ENCODE measurements around the gene CNNM2.

The CNNM2 gene

DNA sequence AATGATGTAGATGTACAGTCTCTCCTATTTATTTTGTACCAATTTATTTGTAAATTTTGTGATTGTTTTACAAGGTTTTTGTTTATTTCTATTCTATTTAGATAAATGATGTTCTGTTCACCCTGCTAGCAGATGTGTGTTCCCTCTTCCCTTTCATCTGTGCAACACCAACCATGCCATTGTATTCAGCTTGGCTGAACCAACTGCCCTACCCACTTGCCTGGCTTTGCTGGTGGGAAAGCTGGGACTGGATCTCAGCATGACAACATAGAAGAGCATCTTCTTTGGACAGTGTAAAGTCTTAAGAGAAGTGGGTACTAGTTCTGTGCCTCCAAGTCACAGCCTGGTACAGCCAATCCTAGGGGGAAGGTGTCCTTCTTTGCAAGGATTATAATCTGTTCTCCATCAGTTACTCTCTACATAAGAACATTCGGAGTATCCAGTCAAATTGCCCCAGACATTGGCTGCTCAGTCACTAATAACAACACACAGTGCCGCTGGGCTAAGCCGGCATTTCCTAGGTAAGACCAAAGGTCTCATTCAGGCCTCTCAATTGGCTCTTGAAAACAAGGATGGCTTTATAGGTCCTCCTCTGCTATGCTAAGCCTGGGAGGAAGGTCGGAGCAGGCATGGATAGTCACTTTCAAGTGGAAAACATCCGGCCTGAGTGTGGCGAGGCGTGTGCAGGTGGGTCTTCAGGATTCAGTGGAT is 165.3 kb downstream of the CNNM2 start:
- POLR2A ChIA-PET: no interaction called here
- H3K4me1 ChIP-seq (ENCODE audit: control insufficient read depth, insufficient read depth, low read length): no peaks in the 10 kb centered on the region
- H3K4me3 ChIP-seq (ENCODE audit: low read depth, low read length): no peak overlapping the region
- TF ChIP-seq ZBTB7A (tag by site-specific recombination; IDR thresholded peaks at IDR 0.05; ENCODE audit: low read depth): no peak
- no peak for TF ChIP-seq PRDM2 (tag by site-specific recombination; IDR thresholded peaks at IDR 0.05; ENCODE audit: borderline replicate concordance)
- TF ChIP-seq ZNF138 (tag by site-specific recombination; IDR thresholded peaks at IDR 0.05; ENCODE audit: borderline replicate concordance): no peak
- TF ChIP-seq ZNF394 (tag by site-specific recombination; IDR thresholded peaks at IDR 0.05; ENCODE audit: borderline replicate concordance): no peak
- TF ChIP-seq, protein P1, sequence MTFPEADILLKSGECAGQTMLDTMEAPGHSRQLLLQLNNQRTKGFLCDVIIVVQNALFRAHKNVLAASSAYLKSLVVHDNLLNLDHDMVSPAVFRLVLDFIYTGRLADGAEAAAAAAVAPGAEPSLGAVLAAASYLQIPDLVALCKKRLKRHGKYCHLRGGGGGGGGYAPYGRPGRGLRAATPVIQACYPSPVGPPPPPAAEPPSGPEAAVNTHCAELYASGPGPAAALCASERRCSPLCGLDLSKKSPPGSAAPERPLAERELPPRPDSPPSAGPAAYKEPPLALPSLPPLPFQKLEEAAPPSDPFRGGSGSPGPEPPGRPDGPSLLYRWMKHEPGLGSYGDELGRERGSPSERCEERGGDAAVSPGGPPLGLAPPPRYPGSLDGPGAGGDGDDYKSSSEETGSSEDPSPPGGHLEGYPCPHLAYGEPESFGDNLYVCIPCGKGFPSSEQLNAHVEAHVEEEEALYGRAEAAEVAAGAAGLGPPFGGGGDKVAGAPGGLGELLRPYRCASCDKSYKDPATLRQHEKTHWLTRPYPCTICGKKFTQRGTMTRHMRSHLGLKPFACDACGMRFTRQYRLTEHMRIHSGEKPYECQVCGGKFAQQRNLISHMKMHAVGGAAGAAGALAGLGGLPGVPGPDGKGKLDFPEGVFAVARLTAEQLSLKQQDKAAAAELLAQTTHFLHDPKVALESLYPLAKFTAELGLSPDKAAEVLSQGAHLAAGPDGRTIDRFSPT (tag by site-specific recombination; IDR thresholded peaks at IDR 0.05): no peak
- TF ChIP-seq GLI4 (tag by site-specific recombination; IDR thresholded peaks at IDR 0.05): no peak
- no peak for TF ChIP-seq AEBP2 (tag by site-specific recombination; IDR thresholded peaks at IDR 0.05; ENCODE audit: borderline replicate concordance)
- TF ChIP-seq ZNF214 (tag by site-specific recombination; IDR thresholded peaks at IDR 0.05; ENCODE audit: borderline replicate concordance): no peak
- no peak for TF ChIP-seq ZNF341 (tag by site-specific recombination; IDR thresholded peaks at IDR 0.05; ENCODE audit: low read depth)
- no peak for TF ChIP-seq ZNF157 (tag by site-specific recombination; IDR thresholded peaks at IDR 0.05)
- TF ChIP-seq HOXD13 (CRISPR knock-in tag; IDR thresholded peaks at IDR 0.05; ENCODE audit: borderline replicate concordance): no peak
- TF ChIP-seq ZNF223 (tag by site-specific recombination; IDR thresholded peaks at IDR 0.05): no peak
- TF ChIP-seq KLF16 (tag by site-specific recombination; IDR thresholded peaks at IDR 0.05): no peak
- H3K27ac ChIP-seq (ENCODE audit: extremely low read depth, low read depth, low read length): no peak overlapping the region
- CTCF ChIA-PET: no interaction called here
- no peaks in the 10 kb centered on the region for H3K9me3 ChIP-seq (ENCODE audit: control insufficient read depth, insufficient read depth, low read depth, low read length)
- H3K36me3 ChIP-seq (ENCODE audit: control insufficient read depth in 2 of 2, insufficient read depth in 1 of 2, low read length in 2 of 2): peaks cover 5 to 65% of the 10 kb centered on the region in 2 experiments

DNA sequence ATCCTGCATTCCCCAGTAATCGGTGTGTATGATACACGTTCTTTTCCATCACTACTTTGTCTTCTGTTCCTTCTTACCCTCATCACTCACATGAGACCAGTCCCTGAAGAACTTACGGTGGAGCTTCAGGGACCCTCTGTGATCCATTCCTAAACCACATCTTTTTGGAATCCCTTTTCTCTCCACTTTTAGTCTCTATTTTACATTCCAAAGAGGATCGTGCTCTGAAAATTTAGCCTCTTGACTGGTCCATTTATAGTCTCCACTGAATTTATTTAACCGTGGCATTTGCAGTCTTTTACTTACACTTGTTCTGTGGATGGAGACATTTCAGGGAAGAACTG is 165.9 kb downstream of the CNNM2 start:
- peaks cover 5 to 71% of the 10 kb centered on the region in 2 experiments for H3K36me3 ChIP-seq (ENCODE audit: control insufficient read depth in 2 of 2, insufficient read depth in 1 of 2, low read length in 2 of 2)
- TF ChIP-seq BCL11B (tag by site-specific recombination; IDR thresholded peaks at IDR 0.05; ENCODE audit: low read depth) (no peak), ZNF654 (tag by site-specific recombination; IDR thresholded peaks at IDR 0.05; ENCODE audit: low read depth) (no peak), ZNF791 (tag by site-specific recombination; IDR thresholded peaks at IDR 0.05) (no peak)
- H3K9me3 ChIP-seq (ENCODE audit: control insufficient read depth, insufficient read depth, low read depth, low read length): no peaks in the 10 kb centered on the region
- H3K27ac ChIP-seq (ENCODE audit: extremely low read depth, low read depth, low read length): no peak overlapping the region
- POLR2A ChIA-PET: no interaction called here
- H3K4me3 ChIP-seq (ENCODE audit: low read depth, low read length): no peak overlapping the region
- CTCF ChIA-PET: interaction anchor here (1.1 kb wide), 1 partner anchor 32 kb away, joined by 3 read pairs; no protein-coding TSS in a partner anchor
- H3K4me1 ChIP-seq (ENCODE audit: control insufficient read depth, insufficient read depth, low read length): no peaks in the 10 kb centered on the region

Data from HEK293 (cell line).